Kidney epithelial cell (primary cell): ENCODE measurements around the gene OOEP. TPM values are rescaled to one million over a fixed set of nuclear protein-coding genes. Genes with fewer than 3 reads are reported as not detected.

Experiments used
- DNase-seq: peaks from one replicate; pipeline ENCODE4 v3.0.0-alpha.2; 2010; ENCODE audit warnings: low read depth
- H3K27me3 ChIP-seq: 2 replicates; pipeline ENCODE4 v1.6.0; 2011; ENCODE audit warnings: low read length; ENCODE audit not compliant: control insufficient read depth, insufficient read depth
- H3K36me3 ChIP-seq: 2 replicates; pipeline ENCODE4 v1.5.1; 2011; ENCODE audit warnings: low read length; ENCODE audit not compliant: control insufficient read depth, insufficient read depth
- H3K4me3 ChIP-seq: 2 replicates; pipeline ENCODE4 v1.5.1; 2011; ENCODE audit warnings: low read depth, mild to moderate bottlenecking, control low read depth, low read length
- CTCF ChIP-seq: IDR thresholded peaks from 2 replicates; pipeline ENCODE4 v1.5.1; 2011; ENCODE audit warnings: mild to moderate bottlenecking, moderate library complexity, low read length, control low read depth, inconsistent platforms; ENCODE audit not compliant: insufficient read depth, poor library complexity, severe bottlenecking
- total RNA-seq: library from RNA; depleted of rRNA; stranded (reverse); fragments of >200 nt; gene quantifications from 2 replicates; pipeline ENCODE4 v1.2.3, GENCODE V29; 2015

Gene OOEP
- total RNA-seq, 1 donor from 2014 or later: 0.50 TPM

- Histone ChIP-seq H3K4me3 (no peak overlapping the region), H3K36me3 (no peaks in the 10 kb centered on the region), H3K27me3 (peaks cover 3% of the 10 kb centered on the region)
- no peak for DNase-seq
- no peak for TF ChIP-seq CTCF
These were observed 40.5 kb downstream of the OOEP start for GRCh38 chr6:73329201-73329600.

- H3K36me3 ChIP-seq: no peaks in the 10 kb centered on the region
- H3K27me3 ChIP-seq: peaks cover 3% of the 10 kb centered on the region
- no peak for DNase-seq
- no peak overlapping the region for H3K4me3 ChIP-seq
- no peak for TF ChIP-seq CTCF
These were observed 40.9 kb downstream of the OOEP start for GRCh38 chr6:73328790-73329189.

- H3K36me3 ChIP-seq: no peaks in the 10 kb centered on the region
- no peak for TF ChIP-seq CTCF
- no peaks in the 10 kb centered on the region for H3K27me3 ChIP-seq
- no peak overlapping the region for H3K4me3 ChIP-seq
- DNase-seq: no peak
These were observed 44.0 kb downstream of the OOEP start for GRCh38 chr6:73325656-73326055.

GRCh38 chr6:73323323-73323722 is 46.4 kb downstream of the OOEP start:
- H3K36me3 ChIP-seq: no peaks in the 10 kb centered on the region

More at GRCh38 chr6:73323323-73323722, 46.4 kb downstream of the OOEP start:
- no peak for DNase-seq
- Histone ChIP-seq H3K4me3 (no peak overlapping the region), H3K27me3 (no peaks in the 10 kb centered on the region)
- TF ChIP-seq CTCF: no peak

Other genes with a start within 250 kb of the OOEP start
- gene KHDC1L, start 144.4 kb downstream of the OOEP start, total RNA-seq: not detected in 2 replicates
- 2.9 and 3.3 TPM in 2 replicates for gene KHDC1, start 106.7 kb downstream of the OOEP start, total RNA-seq
- not detected in 2 replicates for gene DPPA5, start 15.6 kb downstream of the OOEP start, total RNA-seq
- not detected in 2 replicates for gene KHDC3L, start 7.2 kb downstream of the OOEP start, total RNA-seq
- 1.1 and 1.2 TPM in 2 replicates for gene DDX43, start 24.9 kb upstream of the OOEP start, total RNA-seq
- gene CGAS, start 82.4 kb upstream of the OOEP start, total RNA-seq: 8.1 and 9.5 TPM in 2 replicates
- gene MTO1, start 91.8 kb upstream of the OOEP start, total RNA-seq: 27.5 and 34.9 TPM in 2 replicates
- 16,505 and 18,187 TPM in 2 replicates for gene EEF1A1, start 151.1 kb upstream of the OOEP start, total RNA-seq